GM19468 (cell line): ENCODE results near the gene RPN1.

ENCODE experiments used
- ATAC-seq: cut with Tn5 transposase; IDR thresholded peaks from one replicate; pipeline ENCODE4 v1.9.1; 2021; ENCODE audit warnings: mild to moderate bottlenecking, moderate library complexity, moderate number of reproducible peaks; ENCODE audit not compliant: unreplicated experiment; ENCODE audit errors: extremely low read depth

RPN1 gene

GRCh38 chr3:128585189-128585588, 65.4 kb downstream of the RPN1 start:
- ATAC-seq: no peak

GRCh38 chr3:128584412-128585020, 66.1 kb downstream of the RPN1 start:
- ATAC-seq: no peak

DNA sequence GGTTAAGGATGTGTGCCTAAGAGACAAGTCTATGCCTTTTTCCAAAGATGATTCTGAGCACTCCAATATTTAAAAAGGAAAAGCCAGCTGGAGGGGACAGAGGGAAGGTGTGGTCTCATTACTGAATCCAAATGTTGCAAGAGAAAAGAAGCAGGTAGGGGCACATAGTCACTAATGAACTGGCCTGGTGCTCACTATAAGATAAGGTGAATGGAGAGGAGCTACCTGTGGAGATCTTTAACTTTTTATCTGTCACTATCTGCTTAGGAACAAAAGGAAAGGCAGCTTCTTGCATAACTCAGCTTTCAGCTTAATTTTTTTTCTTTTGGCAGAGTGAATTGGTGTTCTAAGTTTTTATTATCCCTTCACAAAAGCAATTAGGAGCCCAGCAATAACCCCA, 69.1 kb downstream of the RPN1 start:
- no peak for ATAC-seq

DNA sequence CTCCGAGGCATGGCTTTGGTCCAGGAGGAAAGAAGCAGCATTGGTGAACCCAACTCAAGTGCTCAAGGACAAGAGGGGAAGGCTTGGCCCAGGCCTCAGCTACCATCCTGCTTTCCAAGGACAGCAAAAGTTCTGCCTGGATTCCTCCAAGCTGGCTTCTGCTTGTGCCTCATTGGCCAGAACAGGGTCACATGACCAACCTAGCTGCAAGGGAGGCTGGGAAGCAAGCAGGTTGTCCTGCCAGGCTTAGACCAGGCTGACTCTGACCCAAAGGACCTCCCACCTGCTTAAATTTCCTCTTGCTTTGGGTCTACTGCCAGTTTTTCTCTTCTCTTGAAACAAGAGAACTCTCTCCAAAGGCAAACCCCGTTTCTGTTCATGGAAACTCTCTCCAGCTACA, 70.7 kb downstream of the RPN1 start:
- no peak for ATAC-seq

DNA sequence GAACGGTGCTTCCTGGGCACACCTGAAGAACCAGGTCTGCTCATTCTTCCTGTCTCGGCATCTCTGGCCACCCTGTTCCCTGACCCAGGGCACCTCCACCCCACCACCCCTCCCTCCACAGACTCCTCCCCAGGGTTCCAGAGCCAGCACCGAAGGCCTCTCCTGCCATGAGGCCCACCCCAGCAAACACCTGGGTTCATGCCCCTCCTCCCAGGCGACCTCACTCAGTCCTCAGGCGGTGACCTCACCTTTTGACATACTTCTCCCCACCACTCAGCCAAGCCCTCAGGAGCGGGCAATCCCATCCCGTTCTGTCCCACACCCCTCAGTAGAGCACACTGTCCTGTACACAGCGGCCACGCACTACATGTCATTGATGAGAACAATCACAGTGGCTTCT, 72.3 kb downstream of the RPN1 start:
- no peak for ATAC-seq

DNA sequence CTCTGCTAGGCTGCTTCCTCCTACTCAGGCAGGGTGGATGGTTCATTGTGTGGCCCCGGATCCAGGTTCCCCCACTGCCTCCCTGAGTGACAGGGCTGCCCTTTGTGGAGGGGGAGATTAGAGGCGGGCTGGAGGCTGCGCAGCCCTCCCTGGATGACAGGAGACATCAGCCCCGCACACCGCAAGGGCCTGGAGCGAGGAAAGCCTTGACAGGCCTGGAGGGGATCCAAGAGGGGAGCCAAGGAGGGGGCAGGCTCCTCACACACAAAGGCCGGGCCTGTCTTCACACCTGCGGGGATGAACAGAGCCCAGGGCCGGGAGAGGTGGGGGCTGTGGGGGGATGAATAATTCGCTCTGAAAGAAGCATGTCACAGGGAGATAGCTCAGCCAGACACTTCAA, 72.9 kb downstream of the RPN1 start:
- ATAC-seq: no peak

DNA sequence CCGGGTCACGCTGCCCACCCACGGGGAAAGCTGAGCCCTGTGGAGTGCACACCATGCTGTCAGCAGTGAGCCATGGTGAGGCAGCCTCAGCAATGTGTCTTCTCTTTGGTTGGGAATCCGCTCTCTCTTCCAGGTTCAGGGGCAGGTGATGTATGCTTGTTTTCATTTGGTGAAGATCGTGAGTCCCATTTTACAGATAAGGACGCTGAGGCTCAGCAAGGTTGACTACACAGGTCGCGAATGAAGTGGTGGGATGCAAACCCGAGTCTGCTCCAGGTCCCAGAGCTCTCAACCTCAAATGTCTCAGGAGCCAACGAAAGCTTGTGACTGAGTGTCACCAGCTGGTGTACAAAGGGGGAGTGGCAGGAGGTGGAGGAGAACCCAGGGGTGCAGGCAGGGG, 74.3 kb downstream of the RPN1 start:
- no peak for ATAC-seq

GRCh38 chr3:128575777-128576176, 74.8 kb downstream of the RPN1 start:
- ATAC-seq: no peak

DNA sequence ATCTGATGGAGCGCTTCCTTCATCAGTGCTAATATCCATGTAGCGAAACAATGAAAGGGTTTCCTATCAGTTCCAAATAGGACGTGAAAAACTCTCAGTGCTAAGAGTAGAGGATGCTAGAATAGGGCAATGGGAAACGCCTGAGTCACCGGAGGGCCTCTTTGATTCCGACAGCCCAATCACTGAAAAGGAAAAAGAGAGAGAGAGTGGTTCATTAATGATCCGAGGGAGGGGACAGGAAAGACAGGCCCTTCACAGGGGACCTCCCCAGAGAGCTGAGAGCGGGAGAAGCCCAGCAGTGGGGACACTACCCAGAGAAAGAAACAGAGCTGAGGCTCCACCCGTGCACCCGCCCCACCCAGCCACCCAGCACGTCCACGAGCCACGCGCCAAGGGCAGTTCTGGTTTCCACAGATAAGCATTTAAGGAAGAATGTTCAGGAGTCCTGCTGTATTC, 76.9 kb downstream of the RPN1 start:
- no peak for ATAC-seq

GRCh38 chr3:128573160-128573559, 77.5 kb downstream of the RPN1 start:
- ATAC-seq: no peak

DNA sequence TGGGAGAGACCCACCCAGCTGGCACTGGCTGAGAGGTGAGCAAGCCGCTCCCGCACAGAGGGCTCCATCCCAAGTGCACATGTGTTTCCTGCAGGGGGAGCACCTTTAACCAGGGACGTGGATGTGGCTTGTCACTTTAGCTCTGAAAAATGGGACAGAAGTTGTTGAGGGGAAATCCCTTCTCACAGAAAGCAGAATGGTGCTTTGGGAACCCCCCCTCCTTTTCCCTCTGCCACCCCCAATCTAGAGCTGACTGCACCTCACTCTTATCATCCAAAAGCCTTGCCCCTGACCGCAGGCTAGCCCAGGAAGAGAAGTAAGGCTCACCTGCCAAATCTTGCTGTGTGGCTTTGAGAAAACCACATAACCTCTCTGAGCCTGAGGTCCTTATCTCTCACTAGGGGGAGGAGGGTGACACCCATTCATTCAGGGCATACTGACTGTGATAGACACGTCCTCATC, 77.9 kb downstream of the RPN1 start:
- no peak for ATAC-seq

DNA sequence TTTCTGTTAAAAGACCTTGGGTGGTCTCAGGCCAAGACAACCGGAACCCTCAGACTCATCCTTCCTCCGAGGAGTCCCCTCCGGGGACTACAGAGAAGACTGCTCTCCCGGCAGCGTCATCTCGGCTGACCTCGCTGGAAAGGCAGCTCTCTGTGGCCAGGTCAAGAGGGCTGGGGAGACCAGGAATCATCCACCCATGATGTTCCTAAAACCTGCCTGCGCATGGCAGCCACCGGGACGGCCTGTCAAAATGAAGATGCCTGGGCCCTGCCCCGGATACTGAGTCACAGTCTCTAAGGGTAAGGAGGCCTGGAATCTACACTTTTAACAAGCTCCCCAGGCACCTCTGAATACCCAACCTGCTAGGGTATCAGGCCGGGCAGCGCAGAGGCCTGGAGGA, 78.6 kb downstream of the RPN1 start:
- no peak for ATAC-seq
